ENCODE results near the gene CTDP1. TPM values are rescaled to one million over a fixed set of nuclear protein-coding genes. Genes with fewer than 3 reads are reported as not detected.
A peak's percentile ranks its signal among the peaks of the same experiment; 100 is the strongest.

CTDP1 gene, protein sequence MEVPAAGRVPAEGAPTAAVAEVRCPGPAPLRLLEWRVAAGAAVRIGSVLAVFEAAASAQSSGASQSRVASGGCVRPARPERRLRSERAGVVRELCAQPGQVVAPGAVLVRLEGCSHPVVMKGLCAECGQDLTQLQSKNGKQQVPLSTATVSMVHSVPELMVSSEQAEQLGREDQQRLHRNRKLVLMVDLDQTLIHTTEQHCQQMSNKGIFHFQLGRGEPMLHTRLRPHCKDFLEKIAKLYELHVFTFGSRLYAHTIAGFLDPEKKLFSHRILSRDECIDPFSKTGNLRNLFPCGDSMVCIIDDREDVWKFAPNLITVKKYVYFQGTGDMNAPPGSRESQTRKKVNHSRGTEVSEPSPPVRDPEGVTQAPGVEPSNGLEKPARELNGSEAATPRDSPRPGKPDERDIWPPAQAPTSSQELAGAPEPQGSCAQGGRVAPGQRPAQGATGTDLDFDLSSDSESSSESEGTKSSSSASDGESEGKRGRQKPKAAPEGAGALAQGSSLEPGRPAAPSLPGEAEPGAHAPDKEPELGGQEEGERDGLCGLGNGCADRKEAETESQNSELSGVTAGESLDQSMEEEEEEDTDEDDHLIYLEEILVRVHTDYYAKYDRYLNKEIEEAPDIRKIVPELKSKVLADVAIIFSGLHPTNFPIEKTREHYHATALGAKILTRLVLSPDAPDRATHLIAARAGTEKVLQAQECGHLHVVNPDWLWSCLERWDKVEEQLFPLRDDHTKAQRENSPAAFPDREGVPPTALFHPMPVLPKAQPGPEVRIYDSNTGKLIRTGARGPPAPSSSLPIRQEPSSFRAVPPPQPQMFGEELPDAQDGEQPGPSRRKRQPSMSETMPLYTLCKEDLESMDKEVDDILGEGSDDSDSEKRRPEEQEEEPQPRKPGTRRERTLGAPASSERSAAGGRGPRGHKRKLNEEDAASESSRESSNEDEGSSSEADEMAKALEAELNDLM
- total RNA-seq: 23.8 TPM

DNA sequence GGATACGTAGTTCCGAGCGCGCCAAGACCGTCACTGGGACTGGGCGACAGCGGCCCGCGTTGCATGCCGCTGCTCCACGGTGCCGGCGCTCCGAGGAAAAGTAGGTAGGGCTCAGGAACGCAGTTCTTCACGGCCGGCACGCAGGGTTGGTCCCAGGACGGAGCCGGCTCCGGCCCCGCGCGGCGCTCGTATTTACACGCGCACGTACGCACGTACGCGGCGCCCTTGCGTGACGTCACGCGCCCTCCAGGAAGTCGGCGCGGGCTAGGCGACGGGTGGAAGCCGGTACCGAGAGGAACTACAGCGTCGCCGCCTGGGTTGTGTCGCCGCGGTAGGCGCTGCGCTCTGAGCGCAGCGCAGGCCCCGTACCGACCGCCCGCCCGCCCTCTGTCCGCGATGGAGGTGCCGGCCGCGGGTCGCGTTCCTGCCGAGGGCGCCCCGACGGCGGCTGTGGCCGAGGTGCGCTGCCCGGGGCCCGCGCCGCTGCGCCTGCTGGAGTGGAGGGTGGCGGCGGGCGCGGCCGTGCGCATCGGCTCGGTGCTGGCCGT lies at the start of gene CTDP1:
TSS of gene CTDP1 (plus strand) at position 252 of the 548 bp plus-strand sequence. CDS start at position 397, 145 bp downstream.
- DNase-seq (ENCODE audit: low spot score): peak; percentile 89

DNA sequence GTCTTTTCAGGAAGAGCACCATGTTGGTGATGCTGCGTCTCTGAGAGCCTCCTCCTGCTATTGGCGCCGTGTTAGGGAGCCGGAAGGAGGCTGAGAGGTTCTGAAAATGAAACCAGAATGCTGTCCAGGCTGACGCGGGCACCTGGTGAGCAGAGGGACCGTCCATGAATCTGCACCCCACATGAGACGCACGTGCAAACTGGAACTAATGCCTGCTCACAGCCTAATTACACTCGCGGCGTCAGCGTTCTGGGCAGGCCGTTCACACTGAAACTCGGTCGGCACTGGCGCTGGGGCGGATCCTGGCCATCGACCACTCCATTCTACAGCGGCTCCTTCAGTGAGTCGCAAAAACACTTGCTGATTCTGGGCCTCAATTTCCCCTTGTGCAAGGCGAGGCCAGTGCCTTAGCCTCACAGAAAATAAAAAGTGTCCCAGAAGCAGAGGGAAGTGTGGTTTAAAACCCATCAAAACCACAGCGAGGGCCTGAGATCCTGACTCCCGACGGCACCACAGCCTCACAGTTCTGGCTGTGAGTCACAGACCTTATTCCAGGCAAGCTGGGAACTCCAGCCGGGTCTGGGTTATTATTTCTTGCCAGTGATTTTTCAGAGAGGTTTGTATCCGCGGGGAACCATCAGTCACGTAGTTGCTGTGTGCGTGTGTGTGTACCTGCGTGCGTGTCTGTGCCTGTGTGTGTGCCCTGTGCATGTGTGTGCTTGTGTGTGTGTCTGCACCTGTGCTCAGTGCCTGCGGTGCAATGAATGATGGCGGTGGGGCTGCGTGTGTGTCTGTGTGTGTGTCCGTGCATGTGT lies 49.1 kb upstream of the CTDP1 start:
- peak; percentile 34 for DNase-seq (ENCODE audit: low spot score)

DNA sequence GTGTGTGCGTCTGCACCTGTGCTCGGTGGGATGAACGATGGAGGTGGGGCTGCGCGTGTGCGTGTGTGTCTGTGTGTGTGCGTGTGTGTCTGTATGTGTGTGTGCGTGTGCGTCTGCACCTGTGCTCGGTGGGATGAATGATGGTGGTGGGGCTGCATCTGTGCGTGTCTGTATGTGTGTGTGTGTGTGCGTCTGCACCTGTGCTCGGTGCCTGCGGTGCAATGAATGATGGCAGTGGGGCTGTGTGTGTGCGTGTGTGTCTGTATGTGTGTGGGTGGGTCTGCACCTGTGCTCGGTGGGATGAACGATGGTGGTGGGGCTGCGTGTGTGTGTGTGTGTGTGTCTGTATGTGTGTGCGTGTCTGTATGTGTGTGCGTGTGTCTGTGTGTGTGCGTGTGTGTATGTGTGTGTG lies 48.5 kb upstream of the CTDP1 start:
- DNase-seq (ENCODE audit: low spot score): no peak

DNA sequence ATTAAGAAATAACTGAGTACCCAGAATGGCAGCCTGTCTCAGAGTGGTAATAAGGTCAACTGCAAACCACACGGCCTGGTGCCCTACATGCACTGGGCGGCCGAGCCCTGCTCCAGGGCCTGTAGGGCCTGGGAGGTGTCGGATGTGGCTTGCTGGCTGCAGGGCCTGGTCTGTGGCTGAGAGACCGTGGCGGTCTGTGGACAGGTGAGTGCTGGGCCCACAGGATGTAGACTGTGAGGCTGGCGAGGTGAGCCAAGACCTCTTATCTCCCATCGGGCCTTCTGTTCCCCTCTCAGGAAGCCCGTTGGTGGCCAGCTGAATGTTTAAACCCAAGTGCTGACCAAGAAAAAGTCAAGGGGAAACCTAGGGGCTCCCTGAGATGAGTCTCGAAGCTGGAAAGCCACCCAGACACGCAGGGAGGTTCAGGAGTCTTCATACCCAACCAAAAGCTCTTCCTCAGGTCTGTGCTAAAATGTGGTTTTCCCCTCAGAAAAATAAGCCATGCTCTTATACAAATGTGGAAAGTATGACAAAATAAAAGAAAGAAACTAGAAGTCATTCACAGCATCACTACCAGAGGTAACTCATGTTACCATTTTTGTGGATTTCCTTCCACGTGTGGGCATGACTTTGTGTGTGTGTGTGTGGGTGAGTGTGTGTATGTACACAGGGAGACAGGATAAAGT lies 47.7 kb upstream of the CTDP1 start:
- no peak for DNase-seq (ENCODE audit: low spot score)

DNA sequence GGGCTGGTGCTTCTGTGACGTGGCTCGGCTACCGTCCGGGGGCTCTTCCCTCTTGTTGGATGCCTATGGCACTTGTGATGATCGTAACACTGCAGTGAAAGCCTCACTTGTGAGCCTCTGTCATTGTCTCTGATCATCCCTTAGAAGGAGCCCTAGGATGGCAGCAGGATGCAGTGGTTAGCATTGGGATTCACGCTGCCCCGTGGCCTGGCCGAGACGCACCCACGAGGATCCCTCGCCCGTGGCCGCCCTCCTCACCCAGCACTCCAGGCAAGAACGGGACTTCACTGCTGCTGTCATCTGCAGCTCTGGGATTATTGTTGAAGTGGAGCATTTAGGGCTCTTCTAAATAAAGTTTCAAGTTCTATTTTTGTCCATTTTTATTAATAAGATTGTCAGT lies 46.8 kb upstream of the CTDP1 start:
- DNase-seq (ENCODE audit: low spot score): no peak

DNA sequence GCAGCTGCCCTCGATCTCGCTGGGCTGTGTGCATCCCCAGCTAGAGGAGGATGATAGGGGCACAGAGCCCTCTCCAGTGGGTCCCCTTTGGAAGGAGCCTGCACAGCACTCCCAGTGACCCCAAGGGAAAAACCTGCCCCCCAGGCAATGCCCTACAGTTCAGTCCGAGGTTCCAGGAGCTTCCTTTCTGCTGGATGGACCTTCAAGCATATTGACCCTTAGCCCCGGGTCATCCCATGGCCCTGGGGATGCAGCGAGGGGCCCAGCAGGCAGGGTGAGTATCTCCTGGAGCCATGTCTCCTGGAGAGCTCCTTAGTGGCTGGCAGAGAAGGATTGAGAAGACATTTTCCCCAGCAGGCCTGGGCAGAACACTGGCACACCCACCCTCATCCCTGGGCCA lies 45.4 kb upstream of the CTDP1 start:
- peak; percentile 26 for DNase-seq (ENCODE audit: low spot score)

DNA sequence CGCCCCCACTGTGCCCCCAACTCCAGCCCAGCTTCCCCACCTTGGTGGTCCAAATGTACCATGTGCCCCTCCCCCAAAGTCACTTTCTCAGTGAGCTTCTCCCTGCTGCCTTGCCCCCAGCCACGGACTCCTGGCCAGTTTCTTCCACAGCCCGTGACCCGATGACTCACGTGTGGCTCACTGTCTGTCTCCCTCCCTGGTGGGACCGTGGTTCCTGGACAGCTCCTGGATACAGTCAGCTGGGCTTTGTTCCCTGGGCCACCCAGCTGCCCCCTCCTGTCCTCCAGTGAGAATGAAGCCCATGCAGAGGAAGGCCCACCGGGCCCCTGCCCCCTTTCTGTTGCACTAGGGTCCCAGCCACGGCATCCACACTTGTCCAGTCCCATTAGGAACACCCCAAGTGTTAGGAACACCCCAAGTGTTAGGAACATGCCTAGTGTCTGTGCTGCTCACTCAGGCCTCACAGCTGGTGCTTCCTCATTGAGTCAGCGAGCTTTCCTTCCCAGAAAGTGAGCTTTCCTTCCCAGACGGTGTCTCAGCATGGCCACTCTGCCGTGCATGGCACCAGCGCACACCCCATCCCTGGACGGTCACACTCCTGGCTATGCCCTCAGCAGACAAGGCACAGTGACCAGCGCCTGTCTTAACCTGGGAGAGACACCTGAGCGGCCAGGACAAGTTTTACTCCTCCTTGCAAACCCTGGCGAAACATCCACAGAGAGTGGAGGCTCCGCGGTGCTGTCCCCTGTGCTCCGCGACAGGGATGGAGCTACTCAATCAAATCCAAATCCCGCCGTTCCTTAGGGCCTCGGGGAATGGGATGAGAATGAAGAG lies 44.8 kb upstream of the CTDP1 start:
- no peak for DNase-seq (ENCODE audit: low spot score)

DNA sequence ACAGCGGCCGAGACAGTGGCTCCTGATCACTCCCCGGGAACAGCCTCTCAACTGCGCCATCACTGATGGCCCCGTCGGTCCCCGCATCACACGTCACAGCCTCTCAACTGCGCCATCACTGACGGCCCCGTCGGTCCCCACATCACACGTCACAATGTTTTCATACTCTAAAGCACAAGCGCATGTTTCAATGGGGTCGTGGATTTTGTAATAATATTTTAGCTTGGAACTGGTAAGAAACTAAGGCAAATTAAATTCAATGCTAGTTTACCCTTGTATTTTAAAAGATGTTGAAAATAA lies 44.2 kb upstream of the CTDP1 start:
- DNase-seq (ENCODE audit: low spot score): no peak

DNA sequence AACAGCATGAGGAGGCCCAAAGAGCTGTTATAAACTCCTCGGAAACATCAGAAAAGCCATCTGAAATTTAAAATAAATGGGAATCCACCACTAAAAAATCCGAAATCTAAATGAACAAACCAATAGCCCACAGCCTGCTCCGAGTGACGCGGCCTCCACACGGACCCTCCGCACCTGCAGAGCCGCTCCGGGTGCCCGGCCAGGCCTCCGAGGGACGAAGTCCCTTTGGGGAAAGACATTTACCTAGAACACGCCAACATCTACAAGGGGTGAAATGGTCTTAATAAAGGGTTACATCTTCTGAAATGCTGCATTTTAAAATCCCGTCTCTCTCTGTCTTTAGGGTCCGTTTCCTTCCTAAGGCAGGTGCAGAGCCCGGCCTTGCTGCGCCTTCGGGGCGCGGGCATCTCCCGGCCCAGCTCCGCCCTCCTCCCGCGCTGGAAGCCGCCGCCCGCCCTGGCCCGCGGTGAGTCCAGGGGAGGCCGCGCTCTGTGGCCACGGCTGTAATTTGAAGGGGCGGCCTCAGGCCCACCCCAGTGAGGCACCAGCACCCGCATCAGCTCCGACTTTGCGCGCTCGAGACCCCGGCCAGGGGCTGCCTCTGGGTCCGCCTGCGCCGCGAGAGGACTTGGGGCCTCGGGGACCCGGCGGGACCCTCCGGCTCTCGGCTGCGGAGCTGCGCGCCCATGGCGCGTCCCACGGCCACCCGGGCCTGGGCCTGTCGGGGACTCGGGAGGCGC lies 42.3 kb upstream of the CTDP1 start:
- DNase-seq (ENCODE audit: low spot score): no peak

DNA sequence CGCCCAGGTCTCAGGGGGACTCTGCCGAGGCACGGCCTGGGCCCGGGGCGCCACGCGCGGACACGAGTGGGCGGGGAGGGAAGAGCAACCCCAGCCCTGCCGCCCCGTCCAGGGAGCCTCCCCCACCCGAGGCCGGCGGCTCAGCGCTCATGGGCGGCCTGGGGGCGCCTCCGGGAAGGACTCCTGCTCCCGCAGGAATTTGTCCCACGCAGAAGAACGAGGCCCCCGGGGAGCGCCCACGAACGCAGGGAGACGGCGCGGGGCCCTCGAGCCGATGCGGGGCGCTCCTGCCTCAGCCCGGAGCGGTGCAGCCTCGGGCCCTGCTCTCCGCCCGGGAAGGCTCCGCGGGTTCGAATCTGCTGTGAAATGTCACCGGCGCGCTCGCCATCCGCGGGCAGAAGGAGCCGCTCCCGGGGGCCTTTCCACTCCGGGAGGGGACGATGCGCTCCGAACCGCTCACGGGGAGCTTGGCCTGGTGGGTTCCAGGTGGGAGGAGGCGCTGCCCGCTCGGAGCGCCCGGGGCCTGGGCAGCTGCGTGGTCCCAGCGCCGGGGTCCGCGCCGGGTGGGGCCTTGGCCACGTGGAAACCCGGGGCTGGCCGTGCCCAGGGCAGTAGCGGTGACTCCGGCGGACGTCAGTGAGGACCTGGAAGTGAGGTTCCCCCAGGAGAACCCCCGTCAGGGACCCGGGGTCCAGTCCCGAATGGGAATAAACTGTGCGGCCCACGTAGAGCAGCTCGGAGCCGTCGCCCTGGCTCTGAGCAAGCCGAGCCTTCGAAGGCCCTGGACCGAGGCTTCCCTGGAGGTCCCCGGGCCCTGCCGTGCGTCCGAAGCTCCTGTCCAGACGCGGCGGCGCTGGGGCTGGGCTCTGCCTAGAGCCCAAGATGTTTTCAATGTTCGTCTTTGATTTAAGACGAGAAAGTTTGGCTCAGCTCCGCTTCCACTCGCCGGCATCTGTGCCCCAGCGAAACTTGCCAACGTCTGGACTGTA lies 41.4 kb upstream of the CTDP1 start:
- no peak for DNase-seq (ENCODE audit: low spot score)

DNA sequence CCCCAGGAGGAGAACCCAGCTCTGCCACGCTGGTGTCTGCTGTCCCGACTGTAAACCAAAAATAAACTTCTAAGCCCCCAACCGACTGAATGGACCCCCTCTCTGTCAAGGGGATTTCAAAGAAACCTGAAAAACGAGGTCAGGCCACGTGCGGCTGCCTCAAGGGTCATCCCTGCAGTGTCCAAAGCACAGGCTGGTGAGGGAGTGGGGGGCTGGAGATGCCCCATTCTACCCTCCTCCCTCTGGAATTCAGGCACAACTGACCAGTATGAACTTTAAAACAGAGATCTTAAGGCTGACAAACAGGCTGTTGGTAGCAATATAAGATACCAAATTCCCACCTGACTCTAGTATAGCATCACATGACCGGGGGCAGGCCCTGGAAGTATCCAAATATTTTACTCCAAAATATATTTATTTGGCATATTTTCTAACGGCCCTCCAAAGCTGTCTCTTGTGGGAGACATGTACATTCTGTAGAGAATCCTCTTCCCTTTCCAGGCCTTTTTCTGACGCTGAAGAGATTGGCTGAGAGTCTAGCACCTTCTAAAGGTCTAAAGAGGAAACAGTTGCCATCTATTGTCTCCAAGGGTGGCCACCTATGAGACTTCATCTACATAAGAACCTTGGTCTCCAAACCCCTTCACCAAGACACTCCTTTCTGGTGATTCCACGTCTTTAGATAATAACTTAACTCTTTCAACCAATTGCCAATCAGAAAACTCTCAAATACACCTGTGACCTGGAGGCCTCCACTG lies 40.4 kb upstream of the CTDP1 start:
- no peak for DNase-seq (ENCODE audit: low spot score)

DNA sequence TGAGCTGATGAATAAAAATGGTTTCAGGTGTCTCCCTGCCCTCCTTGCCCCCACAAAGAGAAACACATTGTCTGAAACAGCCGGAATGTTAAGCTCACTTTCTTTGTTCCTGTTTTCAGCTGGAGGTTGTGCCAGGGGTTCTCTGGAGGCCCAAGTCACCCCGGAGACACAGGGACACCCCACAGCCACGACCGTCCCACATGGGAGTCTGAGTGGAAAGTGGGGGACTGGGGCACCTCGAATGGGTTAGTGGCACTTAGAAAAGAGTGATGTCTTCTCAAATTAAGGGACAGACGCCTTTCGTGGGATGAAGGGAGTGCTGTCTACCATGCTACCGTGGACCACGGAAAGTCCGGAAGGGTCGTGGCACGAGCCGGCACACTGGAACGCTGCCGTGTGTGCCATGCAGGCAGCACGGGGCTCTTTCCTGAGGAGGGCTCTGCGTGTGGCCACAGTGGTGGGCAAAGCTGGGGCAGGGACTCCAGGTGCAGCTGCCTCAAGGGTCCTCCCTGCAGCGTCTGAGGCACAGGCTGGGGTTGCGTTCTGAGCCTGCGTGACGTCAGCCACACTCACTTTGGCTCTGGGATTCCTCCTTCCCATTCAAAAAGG lies 39.4 kb upstream of the CTDP1 start:
- DNase-seq (ENCODE audit: low spot score): no peak

DNA sequence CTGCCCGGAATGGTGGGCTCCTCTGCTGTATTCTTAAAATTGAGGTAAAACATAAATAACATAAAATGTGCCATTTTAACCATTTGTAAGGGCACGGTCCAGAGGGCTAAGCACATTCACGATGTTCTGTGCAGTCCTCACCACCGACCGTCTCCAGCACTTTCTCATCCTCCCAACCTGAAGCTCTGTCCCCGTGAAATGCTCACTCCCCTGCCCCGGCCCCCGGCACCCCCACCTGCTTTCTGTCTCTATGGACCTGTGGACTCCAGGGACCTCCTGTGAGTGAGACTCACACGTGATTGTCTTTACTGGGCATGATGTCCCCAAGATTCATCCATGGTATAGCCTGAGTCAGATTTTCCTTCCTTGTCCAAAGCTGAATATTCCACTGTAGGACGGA lies 38.7 kb upstream of the CTDP1 start:
- DNase-seq (ENCODE audit: low spot score): no peak

DNA sequence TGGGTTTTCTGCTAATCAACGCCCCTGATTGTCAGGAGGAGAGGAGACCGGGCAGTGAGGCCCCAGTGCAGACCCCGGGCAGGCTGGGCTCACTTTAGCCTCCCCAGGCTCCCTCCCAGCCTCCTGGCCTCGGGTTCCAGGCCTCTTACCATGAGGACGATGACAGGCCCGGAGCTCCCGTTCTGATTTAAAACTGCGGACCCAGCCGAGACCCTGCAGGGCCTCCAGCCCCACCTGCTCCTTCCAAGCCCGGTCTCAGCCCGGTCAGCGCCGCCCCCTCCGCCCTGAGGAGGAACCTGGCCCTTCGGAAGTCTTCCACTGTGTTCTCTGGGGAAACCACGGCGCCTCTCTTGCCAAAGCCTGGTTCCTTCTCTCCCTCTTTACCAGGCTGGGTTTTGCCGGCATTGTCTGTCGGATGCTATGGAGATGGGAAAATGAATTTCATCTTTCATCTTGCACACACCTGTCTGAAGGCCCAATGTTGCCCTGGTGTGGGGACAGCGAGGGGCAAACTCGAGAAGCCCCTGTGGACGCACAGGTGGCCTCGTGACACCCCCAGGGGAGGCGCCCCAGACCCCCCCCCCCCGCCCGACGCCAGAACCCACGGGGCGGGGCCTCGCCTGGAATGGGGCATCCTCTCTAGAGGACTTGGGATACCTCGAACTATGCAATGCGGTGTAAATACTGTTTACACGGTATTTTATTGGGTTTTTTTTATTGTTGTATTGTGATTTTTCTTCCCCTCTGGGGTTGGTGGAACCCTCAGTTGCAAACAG lies 37.7 kb upstream of the CTDP1 start:
- DNase-seq (ENCODE audit: low spot score): no peak

DNA sequence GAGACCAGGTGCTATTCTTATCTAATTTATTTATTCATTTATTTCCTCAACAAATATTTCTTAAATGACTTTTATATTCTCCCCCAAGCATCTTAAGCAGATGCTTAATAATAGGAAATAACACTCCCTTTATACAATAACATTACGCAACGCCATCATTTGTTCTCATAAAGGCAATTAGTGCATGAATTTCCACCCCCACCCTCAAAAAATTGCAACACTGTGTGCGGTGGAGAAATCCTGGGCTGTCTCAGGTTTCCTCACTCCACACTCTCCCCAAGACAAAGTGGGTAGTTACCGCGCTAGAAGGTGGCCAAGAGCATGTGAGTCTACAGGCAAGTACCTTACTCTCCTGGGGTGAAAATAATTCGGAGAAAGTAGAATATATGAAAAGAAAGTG lies 37.0 kb upstream of the CTDP1 start:
- no peak for DNase-seq (ENCODE audit: low spot score)

Measured in ureter (tissue), 1 donor.